Mesenchymal stem cell (in vitro differentiated cells and primary cell): ENCODE data around the gene CEP112.
A peak's percentile ranks its signal among the peaks of the same experiment; 100 is the strongest.

ENCODE experiments used
- DNase-seq: peaks from one replicate; pipeline ENCODE4 v3.0.0-alpha.2; 2013
- H2AFZ ChIP-seq: one replicate; pipeline ENCODE4 v1.6.1; 2013; ENCODE audit warnings: low read depth, mild to moderate bottlenecking, control low read depth, inconsistent platforms, low read length, moderate library complexity
- H2AK5ac ChIP-seq: 2 replicates; pipeline ENCODE4 v1.6.1; 2013; ENCODE audit warnings: low read length, moderate library complexity, mild to moderate bottlenecking, inconsistent platforms; ENCODE audit not compliant: severe bottlenecking
- H2BK120ac ChIP-seq: one replicate; pipeline ENCODE4 v1.6.1; 2013; ENCODE audit warnings: low read depth, mild to moderate bottlenecking, inconsistent platforms, low read length, moderate library complexity
- H2BK12ac ChIP-seq, 2 experiments: one replicate each; pipeline ENCODE4 v1.6.1; 2013; ENCODE audit warnings: inconsistent platforms in 2 of 2, low read length in 2 of 2, mild to moderate bottlenecking in 2 of 2, moderate library complexity in 2 of 2, control low read depth in 1 of 2
- H2BK15ac ChIP-seq: one replicate; pipeline ENCODE4 v1.6.1; 2013; ENCODE audit warnings: mild to moderate bottlenecking, low read depth, inconsistent platforms; ENCODE audit not compliant: poor library complexity, severe bottlenecking
- H2BK5ac ChIP-seq: 2 replicates; pipeline ENCODE4 v1.6.1; 2013; ENCODE audit warnings: low read depth, mild to moderate bottlenecking, low read length, control low read depth, inconsistent platforms; ENCODE audit not compliant: poor library complexity, severe bottlenecking
- H3K14ac ChIP-seq, 2 experiments: one replicate each; pipeline ENCODE4 v1.6.1; 2013; ENCODE audit warnings: inconsistent platforms in 2 of 2, low read length in 2 of 2, control low read depth in 1 of 2, mild to moderate bottlenecking in 1 of 2, moderate library complexity in 1 of 2
- H3K18ac ChIP-seq, 2 experiments: one replicate each; pipeline ENCODE4 v1.6.1; 2013; ENCODE audit warnings: inconsistent platforms in 2 of 2, low read length in 2 of 2, control low read depth in 1 of 2, low read depth in 1 of 2, mild to moderate bottlenecking in 1 of 2
- H3K23ac ChIP-seq, 2 experiments: one replicate each; pipeline ENCODE4 v1.6.1; 2013; ENCODE audit warnings: inconsistent platforms in 2 of 2, low read length in 2 of 2, mild to moderate bottlenecking in 2 of 2, moderate library complexity in 2 of 2, control low read depth in 1 of 2
- H3K27ac ChIP-seq: 2 replicates; pipeline ENCODE4 v1.5.1; 2013; ENCODE audit warnings: mild to moderate bottlenecking, moderate library complexity, low read length, control low read depth, inconsistent platforms; ENCODE audit not compliant: poor library complexity, severe bottlenecking
- H3K27me3 ChIP-seq, 2 experiments: 2 replicates each; pipeline versions ENCODE4 v1.6.1 to v1.7.0; 2013; ENCODE audit warnings: low read length in 2 of 2, mild to moderate bottlenecking in 2 of 2, moderate library complexity in 2 of 2, control low read depth in 1 of 2, inconsistent platforms in 1 of 2; ENCODE audit not compliant: control insufficient read depth in 1 of 2, insufficient read depth in 1 of 2
- H3K36me3 ChIP-seq, 2 experiments: 2 replicates each; pipeline versions ENCODE4 v1.6.1 to v1.7.0; 2013; ENCODE audit warnings: low read length in 2 of 2, control low read depth in 1 of 2, inconsistent platforms in 1 of 2, low read depth in 1 of 2, mild to moderate bottlenecking in 1 of 2; ENCODE audit not compliant: insufficient read depth in 2 of 2, control insufficient read depth in 1 of 2
- H3K4ac ChIP-seq, 2 experiments: one replicate each; pipeline ENCODE4 v1.6.1; 2013; ENCODE audit warnings: inconsistent platforms in 2 of 2, low read length in 2 of 2, mild to moderate bottlenecking in 2 of 2, moderate library complexity in 2 of 2, control low read depth in 1 of 2, low read depth in 1 of 2
- H3K4me1 ChIP-seq: 2 replicates; pipeline ENCODE4 v1.6.1; 2013; ENCODE audit warnings: low read depth, low read length, control low read depth; ENCODE audit not compliant: control insufficient read depth, insufficient read depth
- H3K4me2 ChIP-seq: 2 replicates; pipeline ENCODE4 v1.6.1; 2013; ENCODE audit warnings: low read length, mild to moderate bottlenecking, inconsistent platforms; ENCODE audit not compliant: poor library complexity, severe bottlenecking
- H3K4me3 ChIP-seq, 2 experiments: 2 replicates each; pipeline versions ENCODE4 v1.5.1 to v1.7.0; 2013; ENCODE audit warnings: low read length in 2 of 2, mild to moderate bottlenecking in 2 of 2, control low read depth in 1 of 2, low read depth in 1 of 2; ENCODE audit not compliant: insufficient read depth in 1 of 2
- H3K79me1 ChIP-seq: replicated peaks from 2 replicates; pipeline ENCODE4 v1.6.1; 2013; ENCODE audit warnings: mild to moderate bottlenecking, control low read depth, low read length, inconsistent platforms; ENCODE audit not compliant: poor library complexity, severe bottlenecking
- H3K9ac ChIP-seq: 2 replicates; pipeline ENCODE4 v1.7.0; 2013; ENCODE audit warnings: mild to moderate bottlenecking, low read length, moderate library complexity
- H3K9me3 ChIP-seq: 2 replicates; pipeline ENCODE4 v1.7.0; 2013; ENCODE audit warnings: mild to moderate bottlenecking, low read length; ENCODE audit not compliant: control insufficient read depth
- H4K8ac ChIP-seq: one replicate; pipeline ENCODE4 v1.6.1; 2013; ENCODE audit warnings: inconsistent platforms, mild to moderate bottlenecking, low read length, moderate library complexity
- H4K91ac ChIP-seq: one replicate; pipeline ENCODE4 v1.6.1; 2013; ENCODE audit warnings: mild to moderate bottlenecking, low read length, inconsistent platforms
- WGBS: methylation state at CpG from one replicate; pipeline ENCODE4 v1.1.7; 2013; ENCODE audit warnings: mixed read lengths; 5-methylcytosine and 5-hydroxymethylcytosine counted together

The CEP112 gene

DNA sequence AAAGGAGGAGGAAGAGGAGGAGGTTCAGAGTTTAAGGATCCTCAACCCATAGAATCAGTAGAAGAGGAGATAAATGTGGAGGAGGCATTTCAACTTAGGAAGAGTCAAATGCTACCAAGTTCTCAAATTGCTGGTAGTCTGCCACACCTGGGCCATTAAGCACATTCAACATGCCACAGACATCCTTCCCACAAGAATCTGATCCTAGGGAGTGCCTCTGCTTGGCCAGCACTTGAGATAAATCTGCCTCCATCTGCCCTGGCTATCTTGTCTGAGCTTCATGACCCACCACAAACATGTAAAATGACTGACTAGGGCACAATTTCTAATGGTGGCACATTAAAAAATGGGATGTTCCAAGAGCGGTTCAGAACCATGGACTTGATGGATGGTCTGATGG, 593.2 kb downstream of the CEP112 start:
- no peak overlapping the region for H3K14ac ChIP-seq
- H3K4me1 ChIP-seq = peaks cover 5% of the 10 kb centered on the region
- no peak overlapping the region for H2BK5ac ChIP-seq
- H4K8ac ChIP-seq = no peak overlapping the region
- H3K79me1 ChIP-seq = no peaks in the 10 kb centered on the region
- no peak overlapping the region for H2AK5ac ChIP-seq
- no peak overlapping the region for H2BK12ac ChIP-seq
- no peak overlapping the region for H3K9ac ChIP-seq
- no peaks in the 10 kb centered on the region for H3K9me3 ChIP-seq
- WGBS = 95% methylated on average over 1 of the region's 1 CpG
- no peaks in the 10 kb centered on the region for H3K36me3 ChIP-seq
- H3K27me3 ChIP-seq = no peaks in the 10 kb centered on the region
- no peak overlapping the region for H2BK15ac ChIP-seq
- H2BK120ac ChIP-seq = no peak overlapping the region
- no peak overlapping the region for H2AFZ ChIP-seq
- no peak overlapping the region for H3K4ac ChIP-seq
- no peak overlapping the region for H3K4me3 ChIP-seq
- no peak overlapping the region for H3K4me2 ChIP-seq
- H3K23ac ChIP-seq = no peak overlapping the region
- no peak overlapping the region for H3K27ac ChIP-seq
- no peak overlapping the region for H4K91ac ChIP-seq
- no peak overlapping the region for H3K18ac ChIP-seq
- DNase-seq = no peak

DNA sequence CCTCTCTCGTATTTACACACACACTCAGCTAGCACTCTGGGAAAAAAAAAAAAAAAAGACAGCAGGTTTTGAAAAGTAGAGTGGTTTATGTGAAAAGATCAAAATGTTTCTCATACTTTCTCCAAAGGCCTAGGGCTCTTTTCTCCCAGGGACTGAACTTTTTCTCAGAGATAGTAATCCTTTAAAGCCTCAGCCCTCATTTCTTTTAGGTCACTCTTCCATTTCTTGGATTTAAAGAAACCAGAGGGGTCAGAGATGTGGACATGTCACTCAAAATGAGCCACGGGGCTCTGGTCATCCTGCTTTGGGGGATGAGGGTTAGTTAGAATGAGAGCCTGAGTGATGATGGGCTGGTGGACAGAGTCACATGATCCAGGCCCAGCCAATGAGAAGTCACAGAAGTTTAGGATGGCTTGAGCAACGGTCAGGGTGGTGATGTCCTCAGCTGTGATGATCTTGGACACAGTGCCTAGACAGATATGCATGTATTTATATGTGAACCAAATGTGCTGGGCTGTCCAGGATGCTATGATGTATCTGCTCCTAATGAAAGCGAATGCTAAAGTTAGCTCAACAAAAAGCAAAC, 596.8 kb downstream of the CEP112 start:
- H3K36me3 ChIP-seq = no peaks in the 10 kb centered on the region
- no peaks in the 10 kb centered on the region for H3K27me3 ChIP-seq
- H2BK15ac ChIP-seq = no peak overlapping the region
- no peak overlapping the region for H2BK5ac ChIP-seq
- no peak overlapping the region for H3K18ac ChIP-seq
- H3K4me1 ChIP-seq = peaks cover 5% of the 10 kb centered on the region
- no peak for DNase-seq
- H2BK120ac ChIP-seq = no peak overlapping the region
- no peak overlapping the region for H2AK5ac ChIP-seq
- H2AFZ ChIP-seq = no peak overlapping the region
- no peak overlapping the region for H4K91ac ChIP-seq
- no peaks in the 10 kb centered on the region for H3K79me1 ChIP-seq
- no peak overlapping the region for H4K8ac ChIP-seq
- no peaks in the 10 kb centered on the region for H3K9me3 ChIP-seq
- no peak overlapping the region for H3K23ac ChIP-seq
- H3K14ac ChIP-seq = no peak overlapping the region
- H3K4me3 ChIP-seq = no peak overlapping the region
- no peak overlapping the region for H3K4ac ChIP-seq
- 82% methylated on average over 3 of the region's 4 CpGs for WGBS
- H3K27ac ChIP-seq = no peak overlapping the region
- H3K9ac ChIP-seq = no peak overlapping the region
- no peak overlapping the region for H2BK12ac ChIP-seq
- no peak overlapping the region for H3K4me2 ChIP-seq

DNA sequence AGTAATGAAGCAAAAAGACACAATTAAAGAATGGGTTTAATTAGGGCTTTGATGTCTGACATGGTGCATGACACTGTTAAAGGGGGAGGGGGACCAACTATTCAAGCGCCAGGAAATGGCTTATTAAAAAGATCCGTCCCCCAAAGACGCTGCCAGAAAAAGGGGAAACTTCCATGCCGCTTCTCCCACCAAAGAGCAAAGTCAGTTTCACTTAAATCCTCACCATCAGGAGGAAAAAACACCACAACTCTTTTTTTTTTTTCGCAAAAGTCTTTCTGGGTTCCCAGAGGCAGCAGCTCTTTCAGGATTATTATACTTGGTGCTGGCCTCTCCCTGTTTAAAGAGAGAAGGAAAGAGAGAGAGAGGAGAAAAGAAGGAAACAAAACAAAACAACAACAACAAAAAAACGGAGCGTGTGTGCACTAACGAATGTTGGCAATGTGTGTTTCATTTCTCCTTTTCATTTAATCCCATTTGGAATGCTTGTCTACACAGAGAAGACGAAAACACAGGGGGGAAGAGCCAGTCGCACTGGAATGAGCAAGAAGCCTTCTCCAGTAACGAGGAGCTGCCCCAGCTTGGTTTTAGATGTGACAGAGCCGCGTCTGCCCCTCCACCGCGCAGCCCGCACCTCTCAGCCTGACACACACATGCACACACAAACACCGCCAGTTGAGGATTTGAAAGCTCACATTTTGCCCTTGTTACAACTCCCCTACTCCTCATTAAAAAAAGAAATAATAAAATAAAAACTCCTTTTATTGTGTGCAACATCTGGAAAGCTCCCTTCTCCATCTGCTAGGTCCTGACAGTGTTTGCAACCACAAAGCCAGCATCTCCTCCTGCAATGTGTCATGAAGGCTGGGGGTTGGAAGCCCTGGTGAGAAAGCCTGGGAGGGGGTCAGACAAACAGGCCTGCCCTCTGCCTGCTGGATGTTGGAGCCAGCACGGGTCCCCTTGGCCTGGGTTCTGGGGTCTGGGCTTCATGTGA, 597.8 kb downstream of the CEP112 start:
- no peak overlapping the region for H3K23ac ChIP-seq
- H3K36me3 ChIP-seq = no peaks in the 10 kb centered on the region
- H2AK5ac ChIP-seq = peak overlapping the region; percentile 18
- H3K9me3 ChIP-seq = no peaks in the 10 kb centered on the region
- H4K8ac ChIP-seq = no peak overlapping the region
- H3K14ac ChIP-seq = no peak overlapping the region
- H2BK12ac ChIP-seq = no peak overlapping the region
- DNase-seq = peak; percentile 32
- H3K27me3 ChIP-seq = no peaks in the 10 kb centered on the region
- H3K9ac ChIP-seq = peak overlapping the region; percentile 67
- WGBS = 4% methylated on average over 17 of the region's 18 CpGs
- H3K4ac ChIP-seq = no peak overlapping the region
- H2AFZ ChIP-seq = no peak overlapping the region
- no peak overlapping the region for H2BK15ac ChIP-seq
- no peaks in the 10 kb centered on the region for H3K79me1 ChIP-seq
- no peak overlapping the region for H3K27ac ChIP-seq
- H3K4me3 ChIP-seq = peak overlapping the region in 1 of 2 experiments; percentile 67
- H2BK120ac ChIP-seq = no peak overlapping the region
- no peak overlapping the region for H3K18ac ChIP-seq
- no peak overlapping the region for H2BK5ac ChIP-seq
- no peak overlapping the region for H4K91ac ChIP-seq
- H3K4me1 ChIP-seq = peaks cover 5% of the 10 kb centered on the region
- H3K4me2 ChIP-seq = peak overlapping the region; percentile 67

DNA sequence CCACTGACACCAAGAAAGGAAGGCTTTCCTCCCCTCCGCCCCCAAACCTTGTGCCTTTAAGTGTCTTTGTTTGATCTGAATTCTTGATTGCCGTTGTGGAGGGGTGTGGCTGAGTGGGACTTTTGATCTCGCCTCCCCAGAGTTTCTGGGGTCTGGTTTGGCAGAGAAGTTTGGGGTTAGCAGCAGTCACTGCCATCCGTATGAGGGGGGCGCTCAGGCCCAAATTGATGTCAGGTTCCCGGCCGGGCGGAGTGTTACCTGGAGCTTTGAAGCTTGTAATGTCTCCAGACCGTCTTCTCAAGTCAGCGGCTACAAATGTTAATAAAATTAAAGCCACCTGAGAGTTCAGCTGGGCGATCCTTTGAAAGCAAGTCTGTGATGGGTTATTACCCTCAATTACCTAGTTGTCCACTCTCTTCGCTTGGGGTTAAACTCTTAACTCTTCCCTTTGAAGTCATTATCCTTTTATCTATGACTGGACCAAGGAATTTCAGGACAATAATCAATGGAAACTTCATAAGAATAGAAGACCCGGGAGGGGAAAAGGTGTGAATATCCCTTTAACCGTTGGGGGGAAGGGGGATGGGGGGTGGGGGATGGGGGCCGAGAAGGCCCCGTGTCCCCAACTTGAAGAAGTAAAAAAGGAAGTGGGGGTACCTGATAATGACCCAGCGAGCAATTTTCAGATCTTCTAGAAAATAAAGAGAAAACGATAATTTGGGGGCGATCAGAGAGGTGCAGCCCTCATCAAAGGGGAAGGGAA, 598.7 kb downstream of the CEP112 start:
- Histone ChIP-seq H2BK5ac (no peak overlapping the region), H2AK5ac (no peak overlapping the region), H3K9ac (peak overlapping the region; percentile 67), H3K4ac (no peak overlapping the region), H4K91ac (no peak overlapping the region), H3K27me3 (no peaks in the 10 kb centered on the region), H3K4me2 (peak overlapping the region; percentile 67), H3K4me3 (peak overlapping the region in 1 of 2 experiments; percentile 67), H2BK15ac (no peak overlapping the region), H3K4me1 (peaks cover 5% of the 10 kb centered on the region), H2BK120ac (no peak overlapping the region), H3K18ac (no peak overlapping the region), H3K36me3 (no peaks in the 10 kb centered on the region), H3K79me1 (no peaks in the 10 kb centered on the region), H2AFZ (no peak overlapping the region), H3K23ac (no peak overlapping the region), H4K8ac (no peak overlapping the region), H2BK12ac (no peak overlapping the region), H3K27ac (no peak overlapping the region), H3K9me3 (no peaks in the 10 kb centered on the region), H3K14ac (no peak overlapping the region)
- 42% methylated on average over 19 of the region's 19 CpGs for WGBS
- DNase-seq = no peak
